ENCODE results near the gene QRFP. TPM values are rescaled to one million over a fixed set of nuclear protein-coding genes. Genes with fewer than 3 reads are reported as not detected.

QRFP gene
- total RNA-seq, 2 donors from 2014 or later, result not detected

DNA sequence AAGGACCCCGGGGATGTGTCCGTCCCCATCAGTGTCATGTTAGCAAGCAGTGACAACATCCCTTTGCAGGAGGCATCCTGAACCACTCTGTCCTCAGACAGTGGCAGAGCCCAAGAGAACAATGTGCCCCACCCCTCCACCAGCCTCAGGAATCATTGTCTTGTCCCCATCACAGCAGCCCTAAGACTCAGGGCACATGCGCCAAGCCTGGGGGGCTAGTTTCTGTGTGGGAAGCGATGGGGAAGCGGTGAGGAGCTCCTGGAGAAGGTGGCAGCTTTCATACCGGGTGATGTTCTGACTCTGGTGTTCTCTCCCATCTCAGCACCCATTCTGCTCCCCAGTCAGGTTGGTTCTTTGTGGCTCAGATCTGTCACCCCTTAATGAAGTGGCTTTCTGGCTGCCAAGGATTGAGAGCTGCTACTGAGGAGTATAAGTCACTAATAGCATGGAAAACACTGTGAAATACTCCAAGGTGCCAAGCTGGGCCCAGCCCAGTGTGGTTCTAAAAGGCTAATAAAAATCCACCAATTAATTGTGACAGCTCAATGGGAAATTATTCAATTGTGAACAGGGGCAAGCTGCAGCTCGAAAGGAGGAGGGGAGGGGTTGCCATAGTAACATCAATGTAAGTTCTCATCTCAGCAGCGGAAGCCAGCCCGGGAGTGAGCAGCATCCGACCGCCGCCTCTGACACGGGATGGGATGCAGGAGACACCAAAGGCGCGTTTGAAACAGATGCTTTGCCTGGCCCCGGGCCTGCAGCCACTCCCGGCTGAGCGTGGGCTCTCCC is 4.7 kb downstream of the QRFP start:
- no peaks in the 10 kb centered on the region for H3K27me3 ChIP-seq
- peaks cover 48% of the 10 kb centered on the region for H3K36me3 ChIP-seq
- no peaks in the 10 kb centered on the region for H3K9me3 ChIP-seq
- TF ChIP-seq, protein P1, sequence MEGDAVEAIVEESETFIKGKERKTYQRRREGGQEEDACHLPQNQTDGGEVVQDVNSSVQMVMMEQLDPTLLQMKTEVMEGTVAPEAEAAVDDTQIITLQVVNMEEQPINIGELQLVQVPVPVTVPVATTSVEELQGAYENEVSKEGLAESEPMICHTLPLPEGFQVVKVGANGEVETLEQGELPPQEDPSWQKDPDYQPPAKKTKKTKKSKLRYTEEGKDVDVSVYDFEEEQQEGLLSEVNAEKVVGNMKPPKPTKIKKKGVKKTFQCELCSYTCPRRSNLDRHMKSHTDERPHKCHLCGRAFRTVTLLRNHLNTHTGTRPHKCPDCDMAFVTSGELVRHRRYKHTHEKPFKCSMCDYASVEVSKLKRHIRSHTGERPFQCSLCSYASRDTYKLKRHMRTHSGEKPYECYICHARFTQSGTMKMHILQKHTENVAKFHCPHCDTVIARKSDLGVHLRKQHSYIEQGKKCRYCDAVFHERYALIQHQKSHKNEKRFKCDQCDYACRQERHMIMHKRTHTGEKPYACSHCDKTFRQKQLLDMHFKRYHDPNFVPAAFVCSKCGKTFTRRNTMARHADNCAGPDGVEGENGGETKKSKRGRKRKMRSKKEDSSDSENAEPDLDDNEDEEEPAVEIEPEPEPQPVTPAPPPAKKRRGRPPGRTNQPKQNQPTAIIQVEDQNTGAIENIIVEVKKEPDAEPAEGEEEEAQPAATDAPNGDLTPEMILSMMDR (IDR thresholded peaks at IDR 0.05), result no peak
- no peak overlapping the region for H3K27ac ChIP-seq
- H3K4me1 ChIP-seq, result peaks cover 0 to 22% of the 10 kb centered on the region in 2 donors
- no peak overlapping the region for H3K4me3 ChIP-seq
- DNase-seq (ENCODE audit: low spot score), result no peak

DNA sequence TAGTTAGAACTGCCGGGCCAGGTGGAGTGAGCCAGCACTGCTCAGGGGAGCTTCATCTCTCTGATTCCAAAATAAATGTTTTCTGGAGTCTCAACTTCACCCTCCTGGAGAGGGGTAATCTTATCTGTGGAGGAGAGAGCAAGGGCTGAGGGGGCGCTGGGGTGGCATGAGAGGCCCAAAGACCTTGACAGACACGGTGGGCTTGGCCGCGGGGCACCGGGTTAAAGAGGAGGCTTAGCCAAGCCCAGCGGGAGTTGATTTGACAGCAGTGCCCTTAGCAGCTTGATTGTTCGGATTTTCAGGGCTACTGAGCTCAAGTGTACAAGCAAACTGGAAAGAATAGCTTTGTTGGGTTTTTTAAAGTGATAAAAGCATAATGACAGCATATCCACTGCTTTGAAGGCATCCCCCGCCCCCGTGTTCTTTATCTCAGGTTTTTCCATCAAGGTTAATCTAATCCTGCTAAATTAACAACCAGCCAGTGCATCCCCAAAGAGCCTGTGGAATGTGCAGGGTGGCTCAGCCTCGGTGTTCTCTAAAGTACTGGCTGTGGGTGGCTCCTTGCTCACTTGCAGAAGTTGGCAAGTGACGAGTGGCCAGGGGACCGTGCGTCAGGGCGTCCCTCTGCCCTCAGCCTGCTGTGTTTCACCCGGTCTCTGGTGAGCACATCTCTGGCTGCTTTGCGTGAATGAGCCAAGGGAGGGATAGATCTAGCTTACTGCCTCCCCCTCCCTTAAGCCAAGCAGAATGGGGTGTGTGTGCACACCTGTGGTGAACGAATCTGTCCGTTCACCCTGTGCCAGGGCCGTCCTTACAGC is 5.5 kb downstream of the QRFP start:
- peaks cover 56% of the 10 kb centered on the region for H3K36me3 ChIP-seq
- no peak overlapping the region for H3K27ac ChIP-seq
- H3K4me1 ChIP-seq, result peaks cover 0 to 25% of the 10 kb centered on the region in 2 donors
- H3K9me3 ChIP-seq, result no peaks in the 10 kb centered on the region
- TF ChIP-seq, protein P1 (IDR thresholded peaks at IDR 0.05), result no peak
- no peaks in the 10 kb centered on the region for H3K27me3 ChIP-seq
- DNase-seq (ENCODE audit: low spot score), result no peak
- no peak overlapping the region for H3K4me3 ChIP-seq

DNA sequence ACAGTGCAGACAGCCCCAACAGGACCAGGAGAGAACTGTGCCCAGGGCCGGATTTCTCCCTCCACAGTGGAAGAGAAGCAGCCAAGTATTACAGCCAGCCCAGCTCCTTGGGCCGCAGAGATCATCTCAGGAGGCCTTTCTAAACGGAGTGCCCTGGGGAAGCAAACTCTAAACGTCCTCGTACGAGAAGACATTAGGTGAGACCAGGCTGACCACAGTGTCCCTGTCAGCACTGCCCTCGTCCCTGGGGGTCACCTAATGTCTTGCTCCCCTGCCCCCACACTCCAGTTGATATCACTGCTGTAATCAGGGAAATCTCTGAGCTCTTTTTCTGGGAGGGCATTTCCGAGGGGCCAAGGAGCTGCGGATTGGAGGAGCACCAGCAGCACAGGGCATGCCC is 6.5 kb downstream of the QRFP start:
- no peak overlapping the region for H3K27ac ChIP-seq
- H3K4me3 ChIP-seq, result no peak overlapping the region
- TF ChIP-seq, protein P1 (IDR thresholded peaks at IDR 0.05), result no peak
- no peaks in the 10 kb centered on the region for H3K9me3 ChIP-seq
- H3K4me1 ChIP-seq, result peaks cover 0 to 25% of the 10 kb centered on the region in 2 donors
- no peaks in the 10 kb centered on the region for H3K27me3 ChIP-seq
- peaks cover 66% of the 10 kb centered on the region for H3K36me3 ChIP-seq
- DNase-seq (ENCODE audit: low spot score), result no peak

DNA sequence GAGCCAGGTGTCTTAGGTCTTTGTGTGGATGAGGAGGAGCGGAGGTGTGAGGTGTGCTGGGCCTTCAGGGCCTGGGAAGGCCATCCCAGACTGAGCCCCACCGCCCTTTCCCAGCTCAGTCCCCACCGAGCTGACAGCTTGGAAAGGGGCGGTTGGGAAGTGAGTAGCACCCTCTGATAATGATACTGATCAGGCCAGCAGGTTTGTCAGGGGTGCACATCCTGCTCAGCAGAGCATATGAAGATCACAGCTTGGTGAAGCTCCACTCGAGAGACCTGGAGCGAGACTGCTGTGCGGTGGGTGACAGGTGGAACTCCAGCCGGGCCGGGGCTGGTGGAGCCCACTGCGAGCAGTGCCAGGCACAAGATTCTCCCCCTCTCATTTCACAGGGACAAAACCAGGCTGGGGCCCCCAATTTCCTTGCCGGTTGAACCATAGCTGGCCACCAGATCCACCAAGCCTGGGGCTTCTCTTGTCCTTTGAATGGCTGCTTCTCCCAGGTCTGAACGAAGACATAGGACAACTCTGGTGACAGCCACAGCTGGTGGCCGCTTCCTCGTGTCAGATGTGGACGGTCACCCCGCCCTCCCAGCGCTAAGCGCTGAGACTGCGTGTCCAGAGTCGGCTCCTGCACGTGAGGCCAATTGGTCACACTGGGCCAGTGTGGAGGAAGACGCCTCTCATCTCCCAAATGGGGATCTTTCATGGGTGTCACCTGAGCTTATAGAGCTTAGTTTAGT is 8.3 kb downstream of the QRFP start:
- peaks cover 0 to 9% of the 10 kb centered on the region in 2 donors for H3K4me1 ChIP-seq
- no peak for DNase-seq (ENCODE audit: low spot score)

DNA sequence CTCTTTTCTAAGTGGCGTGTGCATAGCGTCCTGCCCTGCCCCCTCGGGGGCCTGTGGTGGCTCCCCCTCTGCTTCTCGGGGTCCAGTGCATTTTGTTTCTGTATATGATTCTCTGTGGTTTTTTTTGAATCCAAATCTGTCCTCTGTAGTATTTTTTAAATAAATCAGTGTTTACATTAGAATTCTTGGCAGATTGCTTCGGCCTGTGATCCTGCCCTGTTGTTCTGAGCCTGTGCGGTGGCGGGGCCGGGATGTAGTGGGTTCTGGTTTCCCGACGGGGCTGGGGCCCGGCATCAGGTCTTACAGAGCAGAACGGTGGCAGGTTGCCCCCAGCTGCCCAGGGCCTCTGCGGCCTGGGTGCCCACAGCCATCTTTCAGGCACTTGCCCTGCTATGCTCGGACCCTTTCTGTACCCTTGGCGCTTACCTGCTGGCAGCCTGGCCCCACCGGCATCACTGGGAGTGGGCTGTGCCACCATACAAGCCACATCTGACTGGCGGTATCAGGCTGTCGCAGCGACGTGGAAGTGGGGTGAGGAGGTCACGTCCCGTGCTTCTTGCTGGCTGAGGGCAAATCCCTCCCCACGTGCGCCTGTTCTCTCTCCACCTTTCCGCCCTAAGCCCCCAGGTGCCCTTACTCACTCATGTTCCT is 9.0 kb downstream of the QRFP start:
- Histone ChIP-seq H3K36me3 (peaks cover 82% of the 10 kb centered on the region), H3K9me3 (no peaks in the 10 kb centered on the region), H3K4me3 (no peak overlapping the region), H3K4me1 (peaks cover 0 to 9% of the 10 kb centered on the region in 2 donors), H3K27ac (no peak overlapping the region), H3K27me3 (no peaks in the 10 kb centered on the region)
- DNase-seq (ENCODE audit: low spot score), result no peak
- TF ChIP-seq, protein P1 (IDR thresholded peaks at IDR 0.05), result no peak

More for the DNA sequence above, 8.3 kb downstream of the QRFP start:
- Histone ChIP-seq H3K27ac (no peak overlapping the region), H3K27me3 (no peaks in the 10 kb centered on the region), H3K9me3 (no peaks in the 10 kb centered on the region), H3K36me3 (peaks cover 82% of the 10 kb centered on the region), H3K4me3 (no peak overlapping the region)
- TF ChIP-seq, protein P1 (IDR thresholded peaks at IDR 0.05), result no peak

All from right atrium auricular region (tissue), 2 donors.